ENCODE results near the gene RAB40C.

The RAB40C gene

GRCh38 chr16:586047-586644 is 3.7 kb upstream of the RAB40C start:
- no peak for DNase-seq (ENCODE audit: low spot score)
- in situ Hi-C loops (cut with MboI; ENCODE audit: low pct_unique_long_range_greater_than_20kb, low sequenced_read_pairs, unreplicated experiment) = no loop called here
- TF ChIP-seq, protein P1, sequence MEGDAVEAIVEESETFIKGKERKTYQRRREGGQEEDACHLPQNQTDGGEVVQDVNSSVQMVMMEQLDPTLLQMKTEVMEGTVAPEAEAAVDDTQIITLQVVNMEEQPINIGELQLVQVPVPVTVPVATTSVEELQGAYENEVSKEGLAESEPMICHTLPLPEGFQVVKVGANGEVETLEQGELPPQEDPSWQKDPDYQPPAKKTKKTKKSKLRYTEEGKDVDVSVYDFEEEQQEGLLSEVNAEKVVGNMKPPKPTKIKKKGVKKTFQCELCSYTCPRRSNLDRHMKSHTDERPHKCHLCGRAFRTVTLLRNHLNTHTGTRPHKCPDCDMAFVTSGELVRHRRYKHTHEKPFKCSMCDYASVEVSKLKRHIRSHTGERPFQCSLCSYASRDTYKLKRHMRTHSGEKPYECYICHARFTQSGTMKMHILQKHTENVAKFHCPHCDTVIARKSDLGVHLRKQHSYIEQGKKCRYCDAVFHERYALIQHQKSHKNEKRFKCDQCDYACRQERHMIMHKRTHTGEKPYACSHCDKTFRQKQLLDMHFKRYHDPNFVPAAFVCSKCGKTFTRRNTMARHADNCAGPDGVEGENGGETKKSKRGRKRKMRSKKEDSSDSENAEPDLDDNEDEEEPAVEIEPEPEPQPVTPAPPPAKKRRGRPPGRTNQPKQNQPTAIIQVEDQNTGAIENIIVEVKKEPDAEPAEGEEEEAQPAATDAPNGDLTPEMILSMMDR (IDR thresholded peaks at IDR 0.05; ENCODE audit: extremely low read depth, insufficient read depth, missing control alignments) = no peak

DNA sequence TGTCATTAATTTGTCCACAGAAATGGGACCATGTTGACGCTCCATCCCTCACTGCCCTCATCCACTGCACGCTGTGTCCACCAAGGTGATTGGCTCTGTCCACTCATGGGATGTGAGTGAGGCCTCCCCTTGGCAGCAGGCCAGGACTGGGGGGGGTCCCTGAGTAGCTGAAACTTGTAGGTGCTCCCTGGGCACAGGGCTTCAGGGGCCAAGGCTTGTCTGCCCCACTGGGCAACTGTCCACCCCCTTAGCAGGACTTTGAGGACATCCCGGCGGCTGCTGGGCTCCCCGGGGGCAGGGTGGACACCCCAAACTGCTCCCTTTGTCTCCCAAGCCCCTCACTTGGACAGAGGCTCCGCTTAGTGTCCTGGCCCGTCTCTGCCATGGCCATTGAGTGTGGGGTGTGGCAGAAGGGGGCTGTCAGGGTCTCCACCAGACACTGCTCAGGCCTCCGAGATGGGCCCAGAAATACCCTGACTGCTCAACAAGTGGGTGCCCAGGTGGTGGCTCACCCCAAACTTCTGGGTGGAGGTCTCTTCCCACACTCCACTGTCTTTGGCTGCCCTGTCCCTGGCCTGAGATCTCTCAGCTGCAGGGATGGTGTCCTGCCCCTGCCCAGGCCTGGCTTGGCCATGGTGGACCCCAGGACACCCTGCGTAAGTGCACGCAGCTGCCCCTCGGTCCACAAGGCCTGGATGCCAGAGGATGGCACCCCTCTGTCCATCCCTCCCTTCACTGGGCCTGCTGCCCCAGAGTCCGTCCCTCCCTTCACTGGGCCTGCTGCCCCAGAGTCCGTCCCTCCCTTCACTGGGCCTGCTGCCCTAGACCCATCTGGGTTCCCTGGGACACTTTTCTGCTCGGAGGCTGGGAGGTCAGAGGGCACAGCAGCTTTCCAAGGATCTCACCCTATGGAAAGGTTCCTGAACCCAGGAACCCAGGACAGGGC is 2.9 kb upstream of the RAB40C start:
- TF ChIP-seq, protein P1 (IDR thresholded peaks at IDR 0.05; ENCODE audit: extremely low read depth, insufficient read depth, missing control alignments) = no peak
- in situ Hi-C loops (cut with MboI; ENCODE audit: low pct_unique_long_range_greater_than_20kb, low sequenced_read_pairs, unreplicated experiment) = no loop called here
- no peak for DNase-seq (ENCODE audit: low spot score)

- in situ Hi-C loops (cut with MboI; ENCODE audit: low pct_unique_long_range_greater_than_20kb, low sequenced_read_pairs, unreplicated experiment) = no loop called here
- DNase-seq (ENCODE audit: low spot score) = no peak
- TF ChIP-seq, protein P1 (IDR thresholded peaks at IDR 0.05; ENCODE audit: extremely low read depth, insufficient read depth, missing control alignments) = no peak
Observed at GRCh38 chr16:588639-588888, 1.3 kb upstream of the RAB40C start.

DNA sequence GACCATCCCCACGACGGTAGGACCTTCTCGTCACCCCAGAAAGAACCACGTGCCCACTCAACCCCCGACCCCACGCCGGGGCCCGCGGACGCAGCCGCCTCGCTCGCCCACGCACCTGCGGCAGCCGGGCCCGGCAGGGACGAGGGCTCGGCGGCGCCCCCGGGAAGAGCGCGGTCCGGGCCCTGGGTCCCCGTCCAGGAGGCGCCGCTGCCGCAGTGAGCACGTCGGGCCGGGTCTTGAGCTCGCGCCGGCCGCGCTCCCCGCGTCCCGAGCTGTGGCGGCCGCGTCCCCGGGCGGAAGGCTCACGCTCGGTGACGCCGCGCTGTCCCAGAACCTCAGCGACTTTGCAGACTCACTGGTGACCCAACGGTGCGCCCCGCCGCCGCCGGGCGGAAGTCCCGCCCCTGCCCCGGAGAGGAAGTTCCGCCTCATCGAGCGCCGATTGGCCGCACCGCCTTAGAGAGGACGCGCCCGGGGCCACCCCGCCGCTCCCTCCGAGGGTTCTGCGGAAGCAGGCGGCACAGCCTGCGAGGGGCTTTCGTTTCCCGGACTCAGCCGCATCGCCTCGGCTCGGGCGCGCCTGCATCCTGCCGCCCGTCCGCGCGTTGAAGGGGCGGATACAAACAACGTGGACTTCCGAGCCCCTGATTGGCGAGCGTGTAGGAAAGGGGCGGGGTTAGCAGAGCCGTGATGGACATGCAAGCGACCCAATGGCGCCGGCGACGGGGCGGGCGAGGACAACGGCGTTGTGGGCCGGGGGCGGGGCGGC is 793 bp upstream of the RAB40C start:
- peak; percentile 95 for DNase-seq (ENCODE audit: low spot score)
- TF ChIP-seq, protein P1 (IDR thresholded peaks at IDR 0.05; ENCODE audit: extremely low read depth, insufficient read depth, missing control alignments) = no peak
- in situ Hi-C loops (cut with MboI; ENCODE audit: low pct_unique_long_range_greater_than_20kb, low sequenced_read_pairs, unreplicated experiment) = no loop called here

GRCh38 chr16:590188-590814 is 435 bp downstream of the RAB40C start:
- in situ Hi-C loops (cut with MboI; ENCODE audit: low pct_unique_long_range_greater_than_20kb, low sequenced_read_pairs, unreplicated experiment) = no loop called here
- no peak for DNase-seq (ENCODE audit: low spot score)
- TF ChIP-seq, protein P1 (IDR thresholded peaks at IDR 0.05; ENCODE audit: extremely low read depth, insufficient read depth, missing control alignments) = peak; percentile 44

DNA sequence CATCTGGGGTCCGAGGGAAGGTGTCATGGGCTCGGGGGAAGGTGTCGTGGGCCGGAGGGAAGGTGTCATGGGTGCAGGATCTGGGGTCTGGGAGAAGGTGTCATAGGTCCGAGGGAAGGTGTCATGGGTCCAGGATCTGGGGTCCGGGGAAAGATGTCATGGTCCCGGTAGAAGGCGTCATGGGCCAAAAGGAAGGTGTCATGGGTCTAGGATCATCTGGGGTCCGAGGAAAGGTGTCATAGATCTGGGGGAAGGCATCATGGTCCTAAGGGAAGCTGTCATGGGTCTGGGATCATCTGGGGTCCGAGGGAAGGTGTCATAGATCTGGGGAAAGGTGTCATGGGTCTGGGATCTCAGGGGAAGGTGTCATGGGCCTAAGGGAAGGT is 942 bp downstream of the RAB40C start:
- no peak for DNase-seq (ENCODE audit: low spot score)
- in situ Hi-C loops (cut with MboI; ENCODE audit: low pct_unique_long_range_greater_than_20kb, low sequenced_read_pairs, unreplicated experiment) = no loop called here

More for the DNA sequence above, 942 bp downstream of the RAB40C start:
- TF ChIP-seq, protein P1 (IDR thresholded peaks at IDR 0.05; ENCODE audit: extremely low read depth, insufficient read depth, missing control alignments) = no peak

Data from GM13977 (cell line).